Natural killer cell (primary cell): ENCODE measurements around the gene AP3B2. TPM values are rescaled to one million over a fixed set of nuclear protein-coding genes. Genes with fewer than 3 reads are reported as not detected.

ENCODE experiments used
- ATAC-seq, 3 donors: fragments of 150-1000 bp in 2 of 3; fragments of 200-7000 bp in 1 of 3; cut with Tn5 transposase; 1 replicate in 1 of 3; 2 replicates in 2 of 3; pipeline ENCODE4 v1.10.0; 2021; ENCODE audit warnings: mild to moderate bottlenecking in 2 of 3, moderate library complexity in 2 of 3
- DNase-seq, 2 donors: peaks; one replicate each; pipeline versions ENCODE4 v3.0.0 to v3.0.0-alpha.2; 2013 to 2021; ENCODE audit warnings: mixed read lengths in 1 of 2
- H3K27ac ChIP-seq: one replicate; pipeline ENCODE4 v1.5.1; 2013; ENCODE audit warnings: mild to moderate bottlenecking, low read length
- H3K27me3 ChIP-seq: one replicate; pipeline ENCODE4 v1.6.1; 2013; ENCODE audit warnings: low read length; ENCODE audit not compliant: control insufficient read depth, insufficient read depth
- H3K36me3 ChIP-seq: one replicate; pipeline ENCODE4 v1.6.1; 2013; ENCODE audit warnings: low read length; ENCODE audit not compliant: control insufficient read depth, insufficient read depth
- H3K4me1 ChIP-seq: one replicate; pipeline ENCODE4 v1.6.1; 2013; ENCODE audit warnings: low read length; ENCODE audit not compliant: control insufficient read depth, insufficient read depth
- H3K4me3 ChIP-seq: one replicate; pipeline ENCODE4 v1.5.1; 2013; ENCODE audit warnings: low read length
- H3K9me3 ChIP-seq: one replicate; pipeline ENCODE4 v1.6.1; 2013; ENCODE audit warnings: low read length; ENCODE audit not compliant: control insufficient read depth, insufficient read depth
- H3K27ac Mint-ChIP-seq, 2 donors: one replicate each; pipeline ENCODE4 v1.8.0; 2022; ENCODE audit warnings: mild to moderate bottlenecking in 2 of 2, mixed read lengths in 2 of 2, moderate library complexity in 1 of 2
- H3K27me3 Mint-ChIP-seq, 2 donors: one replicate each; pipeline ENCODE4 v1.8.0; 2022; ENCODE audit warnings: low read depth in 2 of 2, mixed read lengths in 2 of 2
- H3K36me3 Mint-ChIP-seq: one replicate; pipeline ENCODE4 v1.8.0; 2022; ENCODE audit warnings: mixed read lengths
- H3K4me1 Mint-ChIP-seq, 2 donors: one replicate each; pipeline ENCODE4 v1.8.0; 2022; ENCODE audit warnings: mixed read lengths in 2 of 2
- H3K4me3 Mint-ChIP-seq: one replicate; pipeline ENCODE4 v1.8.0; 2022; ENCODE audit warnings: mild to moderate bottlenecking, moderate library complexity, mixed read lengths
- H3K9me3 Mint-ChIP-seq, 2 donors: one replicate each; pipeline ENCODE4 v1.8.0; 2022; ENCODE audit warnings: mixed read lengths in 2 of 2
- WGBS: methylation state at CpG from one replicate; pipeline ENCODE4 v1.1.7; 2013; ENCODE audit warnings: missing lambda C conversion rate; ENCODE audit not compliant: insufficient coverage; 5-methylcytosine and 5-hydroxymethylcytosine counted together
- intact Hi-C: fragments of 100-400 bp; cut with micrococcal nuclease; formaldehyde crosslinking; loops from one replicate; pipeline ENCODE4 v1.14.2; 2022
- total RNA-seq, 4 donors: library from RNA; stranded (reverse); fragments of 120-200 nt in 1 of 4; gene quantifications; one replicate each; pipeline versions ENCODE4 v1.2.3 to v1.2.4, GENCODE V29; 2013 to 2022
- TF ChIP-seq, protein P1 (sequence below): fragments of 200-600 bp; IDR thresholded peaks from one replicate; pipeline ENCODE4 v1.8.0; 2022; ENCODE audit warnings: antibody characterized with exemption

Gene AP3B2
- total RNA-seq, 3 donors from 2014 or later (not counting 1 experiment from before 2014, with no cell fraction given), result 0.59 TPM; not detected in 2

DNA sequence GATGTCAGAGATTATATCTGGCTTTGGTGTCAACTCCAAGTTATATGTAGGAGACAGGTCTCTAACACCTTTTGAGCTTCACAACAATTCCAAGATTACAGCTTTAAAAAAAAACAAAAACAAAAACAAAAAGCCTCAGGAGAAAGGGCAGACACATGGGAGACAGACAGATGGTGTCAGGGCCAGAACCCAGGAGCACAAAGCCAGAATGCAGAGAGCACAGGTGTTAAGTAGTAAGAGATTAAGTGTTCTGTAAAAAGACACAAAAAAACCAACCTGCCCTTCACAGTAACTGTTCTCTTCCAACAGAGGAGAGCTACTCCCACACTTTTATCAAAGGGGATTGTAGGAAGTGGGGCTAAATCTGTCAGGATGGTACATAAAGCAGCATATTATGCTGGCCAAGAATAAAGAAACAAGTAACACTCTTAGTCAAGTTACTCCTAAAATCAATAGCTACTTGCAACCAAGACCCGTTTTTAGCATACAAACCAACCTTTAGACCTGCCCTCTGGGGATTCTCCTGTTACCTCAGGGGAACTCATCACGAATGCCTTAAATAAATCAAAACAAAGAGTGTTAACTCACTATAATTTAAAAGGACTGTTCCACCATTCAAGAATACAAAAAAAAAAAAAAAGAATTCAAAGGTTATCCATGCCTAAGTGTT, 68.4 kb downstream of the AP3B2 start:
- H3K9me3 ChIP-seq, result no peaks in the 10 kb centered on the region
- H3K4me3 ChIP-seq, result no peak overlapping the region
- H3K4me3 Mint-ChIP-seq, result no peak overlapping the region
- WGBS, result 59% methylated on average over 2 of the region's 2 CpGs
- intact Hi-C loops, result no loop called here
- H3K36me3 Mint-ChIP-seq, result no peaks in the 10 kb centered on the region
- peaks cover 18% of the 10 kb centered on the region for H3K27me3 ChIP-seq
- peaks cover 0 to 4% of the 10 kb centered on the region in 2 donors for H3K4me1 Mint-ChIP-seq
- ATAC-seq (no peak), DNase-seq (no peak)
- no peak overlapping the region for H3K27ac ChIP-seq
- TF ChIP-seq, protein P1, sequence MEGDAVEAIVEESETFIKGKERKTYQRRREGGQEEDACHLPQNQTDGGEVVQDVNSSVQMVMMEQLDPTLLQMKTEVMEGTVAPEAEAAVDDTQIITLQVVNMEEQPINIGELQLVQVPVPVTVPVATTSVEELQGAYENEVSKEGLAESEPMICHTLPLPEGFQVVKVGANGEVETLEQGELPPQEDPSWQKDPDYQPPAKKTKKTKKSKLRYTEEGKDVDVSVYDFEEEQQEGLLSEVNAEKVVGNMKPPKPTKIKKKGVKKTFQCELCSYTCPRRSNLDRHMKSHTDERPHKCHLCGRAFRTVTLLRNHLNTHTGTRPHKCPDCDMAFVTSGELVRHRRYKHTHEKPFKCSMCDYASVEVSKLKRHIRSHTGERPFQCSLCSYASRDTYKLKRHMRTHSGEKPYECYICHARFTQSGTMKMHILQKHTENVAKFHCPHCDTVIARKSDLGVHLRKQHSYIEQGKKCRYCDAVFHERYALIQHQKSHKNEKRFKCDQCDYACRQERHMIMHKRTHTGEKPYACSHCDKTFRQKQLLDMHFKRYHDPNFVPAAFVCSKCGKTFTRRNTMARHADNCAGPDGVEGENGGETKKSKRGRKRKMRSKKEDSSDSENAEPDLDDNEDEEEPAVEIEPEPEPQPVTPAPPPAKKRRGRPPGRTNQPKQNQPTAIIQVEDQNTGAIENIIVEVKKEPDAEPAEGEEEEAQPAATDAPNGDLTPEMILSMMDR, result no peak
- peaks cover 47 to 63% of the 10 kb centered on the region in 2 donors for H3K27me3 Mint-ChIP-seq
- no peaks in the 10 kb centered on the region for H3K9me3 Mint-ChIP-seq
- H3K27ac Mint-ChIP-seq, result no peak overlapping the region
- peaks cover 1% of the 10 kb centered on the region for H3K4me1 ChIP-seq
- H3K36me3 ChIP-seq, result no peaks in the 10 kb centered on the region

DNA sequence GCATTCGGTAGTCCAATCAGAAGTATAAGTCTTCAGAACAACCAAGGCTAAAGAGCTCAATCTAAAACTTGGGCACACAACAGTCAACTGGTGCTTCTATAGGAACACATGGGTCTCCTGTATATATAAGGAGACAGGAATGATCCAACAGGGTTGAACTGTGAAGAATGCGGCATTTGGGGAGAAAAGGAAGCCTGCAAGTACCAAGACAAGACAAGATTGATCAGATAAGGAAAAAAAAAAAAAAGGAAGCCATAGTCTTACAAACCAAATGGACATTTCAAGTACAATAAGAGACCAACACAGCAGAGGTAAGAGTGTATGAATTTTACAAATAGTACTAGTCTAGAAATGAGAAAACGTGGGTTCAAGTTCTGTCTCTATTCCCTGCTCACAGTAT, 69.0 kb downstream of the AP3B2 start:
- peaks cover 12% of the 10 kb centered on the region for H3K27me3 ChIP-seq

DNA sequence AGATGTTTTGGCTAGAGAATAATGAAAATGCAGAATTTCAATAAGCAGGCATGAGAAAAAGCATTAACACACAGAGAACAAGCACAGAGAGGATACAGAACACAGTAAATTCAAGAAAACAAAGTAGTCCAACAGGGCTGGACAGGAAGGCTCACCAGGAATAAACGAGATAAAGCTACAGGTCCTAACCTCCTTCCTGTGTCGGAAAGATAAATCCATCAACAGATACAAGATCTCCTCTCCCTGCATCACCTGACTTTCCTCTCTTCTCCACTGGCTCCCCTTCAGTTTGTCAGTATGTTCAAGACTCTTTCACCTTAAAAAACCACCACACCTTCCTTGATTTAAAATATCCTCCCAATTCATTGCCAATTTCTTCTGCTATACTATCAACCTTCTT, 73.9 kb downstream of the AP3B2 start:
- intact Hi-C loops, result loop anchor here (2.0 kb wide), 1 partner anchor 29 kb away; no protein-coding TSS in a partner anchor
- Mint-ChIP-seq H3K36me3 (no peaks in the 10 kb centered on the region), H3K27ac (no peak overlapping the region), H3K4me3 (no peak overlapping the region), H3K4me1 (no peaks in the 10 kb centered on the region), H3K27me3 (peaks cover 33 to 53% of the 10 kb centered on the region in 2 donors), H3K9me3 (no peaks in the 10 kb centered on the region)
- peaks cover 16% of the 10 kb centered on the region for H3K27me3 ChIP-seq
- 62% methylated on average over 2 of the region's 2 CpGs for WGBS
- H3K36me3 ChIP-seq, result no peaks in the 10 kb centered on the region
- no peaks in the 10 kb centered on the region for H3K9me3 ChIP-seq
- no peaks in the 10 kb centered on the region for H3K4me1 ChIP-seq
- TF ChIP-seq, protein P1, result no peak
- DNase-seq (no peak), ATAC-seq (no peak)
- no peak overlapping the region for H3K27ac ChIP-seq
- no peak overlapping the region for H3K4me3 ChIP-seq

More for the DNA sequence above, 69.0 kb downstream of the AP3B2 start:
- Histone ChIP-seq H3K4me1 (no peaks in the 10 kb centered on the region), H3K4me3 (no peak overlapping the region), H3K36me3 (no peaks in the 10 kb centered on the region), H3K9me3 (no peaks in the 10 kb centered on the region), H3K27ac (no peak overlapping the region)
- TF ChIP-seq, protein P1, result no peak
- Mint-ChIP-seq H3K9me3 (no peaks in the 10 kb centered on the region), H3K4me3 (no peak overlapping the region), H3K27ac (no peak overlapping the region), H3K4me1 (no peaks in the 10 kb centered on the region), H3K27me3 (peaks cover 47 to 69% of the 10 kb centered on the region in 2 donors), H3K36me3 (no peaks in the 10 kb centered on the region)
- ATAC-seq (no peak), DNase-seq (no peak)
- intact Hi-C loops, result no loop called here
- 67% methylated on average over 2 of the region's 3 CpGs for WGBS

DNA sequence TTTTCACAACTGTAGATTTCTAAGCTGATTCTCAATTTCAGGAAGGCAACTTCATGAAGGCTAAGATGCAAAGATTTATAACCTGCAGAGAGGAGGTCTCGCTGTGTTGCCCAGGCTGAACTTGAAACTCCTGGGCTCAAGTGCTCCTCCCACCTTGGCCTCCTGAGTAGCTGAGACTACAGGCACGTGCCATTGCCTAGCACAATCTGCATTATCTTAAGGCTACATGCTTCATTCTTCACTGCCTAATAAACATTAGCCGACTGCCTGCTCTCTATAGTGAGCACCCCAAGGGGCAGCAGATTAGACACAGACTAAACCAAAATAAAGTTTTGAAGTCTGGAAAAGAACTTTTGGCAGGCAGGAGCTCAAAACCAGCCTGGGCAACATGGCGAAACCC, 79.6 kb downstream of the AP3B2 start:
- H3K4me1 ChIP-seq, result no peaks in the 10 kb centered on the region
- no peak overlapping the region for H3K27ac ChIP-seq
- no peaks in the 10 kb centered on the region for H3K9me3 ChIP-seq
- Mint-ChIP-seq H3K4me3 (no peak overlapping the region), H3K36me3 (no peaks in the 10 kb centered on the region), H3K9me3 (no peaks in the 10 kb centered on the region), H3K27me3 (peaks cover 6 to 9% of the 10 kb centered on the region in 2 donors), H3K27ac (no peak overlapping the region), H3K4me1 (no peaks in the 10 kb centered on the region)
- H3K27me3 ChIP-seq, result peaks cover under 1% of the 10 kb centered on the region
- intact Hi-C loops, result no loop called here
- no peaks in the 10 kb centered on the region for H3K36me3 ChIP-seq
- 82% methylated on average over 4 of the region's 4 CpGs for WGBS
- ATAC-seq (no peak), DNase-seq (no peak)
- TF ChIP-seq, protein P1, result no peak
- no peak overlapping the region for H3K4me3 ChIP-seq
